HG03280 (cell line): ENCODE data around the gene HLA-A.
A peak's percentile ranks its signal among the peaks of the same experiment; 100 is the strongest.
"Not testable (repeated sequence)": the region's sequence is repeated elsewhere in the genome, so short reads cannot be mapped to it uniquely, and the experiment has no call there.

ENCODE experiments used
- ATAC-seq: cut with Tn5 transposase; IDR thresholded peaks from one replicate; pipeline ENCODE4 v1.9.1; 2021; ENCODE audit warnings: mild to moderate bottlenecking, moderate library complexity; ENCODE audit not compliant: unreplicated experiment

The HLA-A gene

GRCh38 chr6:29959467-29959866 is 17.1 kb downstream of the HLA-A start:
- no peak for ATAC-seq

GRCh38 chr6:29961966-29962365 is 19.6 kb downstream of the HLA-A start:
- ATAC-seq = no peak

- not testable (repeated sequence) for ATAC-seq
Observed at GRCh38 chr6:29963697-29964096, 21.4 kb downstream of the HLA-A start.

- ATAC-seq = no peak
Observed at GRCh38 chr6:29964518-29964886, 22.2 kb downstream of the HLA-A start.

- peak; percentile 92 for ATAC-seq
Observed at GRCh38 chr6:29964887-29965562, 22.7 kb downstream of the HLA-A start.

GRCh38 chr6:29965563-29965872 is 23.2 kb downstream of the HLA-A start:
- ATAC-seq = no peak

GRCh38 chr6:29965873-29966601 is 23.7 kb downstream of the HLA-A start:
- ATAC-seq = no peak

GRCh38 chr6:29967379-29968010 is 25.2 kb downstream of the HLA-A start:
- ATAC-seq = no peak

GRCh38 chr6:29968130-29968529 is 25.8 kb downstream of the HLA-A start:
- ATAC-seq = no peak

- ATAC-seq = no peak
Observed at GRCh38 chr6:29968905-29969304, 26.6 kb downstream of the HLA-A start.

GRCh38 chr6:29970711-29971110 is 28.4 kb downstream of the HLA-A start:
- no peak for ATAC-seq

- no peak for ATAC-seq
Observed at GRCh38 chr6:29974901-29975560, 32.7 kb downstream of the HLA-A start.

GRCh38 chr6:29975561-29975907 is 33.2 kb downstream of the HLA-A start:
- no peak for ATAC-seq

- ATAC-seq = no peak
Observed at GRCh38 chr6:29976253-29976587, 33.9 kb downstream of the HLA-A start.

GRCh38 chr6:29976588-29977424 is 34.5 kb downstream of the HLA-A start:
- ATAC-seq = peak; percentile 66

- no peak for ATAC-seq
Observed at GRCh38 chr6:29977425-29977727, 35.0 kb downstream of the HLA-A start.

GRCh38 chr6:29980013-29980412 is 37.7 kb downstream of the HLA-A start:
- ATAC-seq = not testable (repeated sequence)

- no peak for ATAC-seq
Observed at GRCh38 chr6:29980511-29980910, 38.2 kb downstream of the HLA-A start.

GRCh38 chr6:29981211-29981812 is 39.0 kb downstream of the HLA-A start:
- no peak for ATAC-seq

- ATAC-seq = no peak
Observed at GRCh38 chr6:29982097-29982496, 39.8 kb downstream of the HLA-A start.

GRCh38 chr6:29984232-29984631 is 41.9 kb downstream of the HLA-A start:
- no peak for ATAC-seq
